SK-N-SH treated with all-trans-retinoic acid at 6 μM for 48 hours (cell line): ENCODE measurements around the gene B3GNT5.

ENCODE experiments used
- ATAC-seq: fragments of 200-7000 bp; cut with Tn5 transposase; 3 replicates; pipeline ENCODE4 v1.9.1; 2020; ENCODE audit warnings: mild to moderate bottlenecking, moderate library complexity
- ARNTL ChIP-seq: fragments of 450-650 bp; formaldehyde crosslinking; IDR thresholded peaks from 2 replicates; pipeline ENCODE4 v1.5.0; 2020; ENCODE audit warnings: low read depth, mild to moderate bottlenecking, moderate library complexity, borderline replicate concordance
- BACH2 ChIP-seq: fragments of 250-450 bp; sonication (Bioruptor Pico); IDR thresholded peaks from 2 replicates; pipeline ENCODE4 v1.9.0; 2021; ENCODE audit warnings: mild to moderate bottlenecking, borderline replicate concordance
- CREB5 ChIP-seq: fragments of 250-450 bp; sonication (Bioruptor Pico); IDR thresholded peaks from 2 replicates; pipeline ENCODE4 v1.5.1; 2020; ENCODE audit warnings: low read depth, mild to moderate bottlenecking, moderate library complexity
- CSDC2 ChIP-seq: fragments of 250-450 bp; sonication (Bioruptor Pico); IDR thresholded peaks from 2 replicates; pipeline ENCODE4 v1.5.0; 2020; ENCODE audit warnings: mild to moderate bottlenecking, moderate library complexity
- CSRNP3 ChIP-seq: fragments of 250-450 bp; sonication (Bioruptor Pico); IDR thresholded peaks from 2 replicates; pipeline ENCODE4 v1.5.1; 2021; ENCODE audit warnings: mild to moderate bottlenecking, moderate library complexity
- ESRRG ChIP-seq: fragments of 250-450 bp; sonication (Bioruptor Pico); IDR thresholded peaks from 2 replicates; pipeline ENCODE4 v1.6.1; 2021; ENCODE audit warnings: mild to moderate bottlenecking
- GLIS3 ChIP-seq: fragments of 250-450 bp; sonication (Bioruptor Pico); IDR thresholded peaks from 2 replicates; pipeline ENCODE4 v1.5.0; 2020; ENCODE audit warnings: mild to moderate bottlenecking, moderate library complexity
- ISL1 ChIP-seq: fragments of 250-450 bp; sonication (Bioruptor Pico); IDR thresholded peaks from 2 replicates; pipeline ENCODE4 v2.1.2; 2022; ENCODE audit warnings: mild to moderate bottlenecking, moderate library complexity
- OSR1 ChIP-seq: fragments of 250-450 bp; sonication (Bioruptor Pico); IDR thresholded peaks from 2 replicates; pipeline ENCODE4 v1.8.0; 2022; ENCODE audit warnings: moderate library complexity, mild to moderate bottlenecking, inconsistent platforms
- PATZ1 ChIP-seq: fragments of 250-450 bp; sonication (Bioruptor Pico); IDR thresholded peaks from 2 replicates; pipeline ENCODE4 v1.8.0; 2020; ENCODE audit warnings: mild to moderate bottlenecking, moderate library complexity, borderline replicate concordance
- POU6F1 ChIP-seq: fragments of 250-450 bp; sonication (Bioruptor Pico); IDR thresholded peaks from 2 replicates; pipeline ENCODE4 v1.8.0; 2021; ENCODE audit warnings: low read depth, mild to moderate bottlenecking, moderate library complexity, borderline replicate concordance
- PPARA ChIP-seq: fragments of 250-450 bp; sonication (Bioruptor Pico); IDR thresholded peaks from 2 replicates; pipeline ENCODE4 v1.5.0; 2020; ENCODE audit warnings: mild to moderate bottlenecking, borderline replicate concordance
- RARB ChIP-seq: fragments of 250-450 bp; sonication (Bioruptor Pico); IDR thresholded peaks from 2 replicates; pipeline ENCODE4 v1.8.0; 2021; ENCODE audit warnings: mild to moderate bottlenecking, moderate library complexity
- TCF4 ChIP-seq: fragments of 250-450 bp; sonication (Bioruptor Pico); IDR thresholded peaks from 2 replicates; pipeline ENCODE4 v1.8.0; 2021; ENCODE audit warnings: mild to moderate bottlenecking, moderate library complexity, borderline replicate concordance
- TSHZ2 ChIP-seq: fragments of 250-450 bp; sonication (Bioruptor Pico); IDR thresholded peaks from 2 replicates; pipeline ENCODE4 v1.5.0; 2020; ENCODE audit warnings: mild to moderate bottlenecking, moderate library complexity
- ZC3H10 ChIP-seq: fragments of 250-450 bp; sonication (Bioruptor Pico); IDR thresholded peaks from 2 replicates; pipeline ENCODE4 v1.5.1; 2021; ENCODE audit warnings: mild to moderate bottlenecking, moderate library complexity
- ZFP3 ChIP-seq: fragments of 250-450 bp; sonication (Bioruptor Pico); IDR thresholded peaks from 2 replicates; pipeline ENCODE4 v1.5.0; 2020; ENCODE audit warnings: mild to moderate bottlenecking, moderate library complexity
- ZFP30 ChIP-seq: fragments of 450-650 bp; formaldehyde crosslinking; IDR thresholded peaks from 2 replicates; pipeline ENCODE4 v1.5.0; 2022; ENCODE audit warnings: mild to moderate bottlenecking, moderate library complexity
- ZNF565 ChIP-seq: fragments of 450-650 bp; formaldehyde crosslinking; conservative IDR thresholded peaks from 2 replicates; pipeline ENCODE4 v1.5.0; 2020; ENCODE audit warnings: low read depth, mild to moderate bottlenecking, moderate library complexity
- ZNF70 ChIP-seq: fragments of 450-650 bp; formaldehyde crosslinking; IDR thresholded peaks from 2 replicates; pipeline ENCODE4 v1.5.0; 2020; ENCODE audit warnings: mild to moderate bottlenecking, moderate library complexity
- ZNF8 ChIP-seq: fragments of 450-650 bp; formaldehyde crosslinking; IDR thresholded peaks from 2 replicates; pipeline ENCODE4 v1.5.0; 2020; ENCODE audit warnings: mild to moderate bottlenecking, moderate library complexity

B3GNT5 gene

GRCh38 chr3:183275418-183275817 lies 22.4 kb downstream of the B3GNT5 start (continued):
- TF ChIP-seq PATZ1 (CRISPR knock-in tag) (no peak), ARNTL (no peak), ISL1 (CRISPR knock-in tag) (no peak), ZNF565 (CRISPR knock-in tag) (no peak), PPARA (CRISPR knock-in tag) (no peak), CSRNP3 (no peak), CSDC2 (CRISPR knock-in tag) (no peak), POU6F1 (CRISPR knock-in tag) (no peak)
- TF ChIP-seq, all 23 proteins: peak for 0

GRCh38 chr3:183275937-183276336 lies 22.9 kb downstream of the B3GNT5 start:
- ATAC-seq, result no peak
- TF ChIP-seq ZFP30 (CRISPR knock-in tag), result no peak
- TF ChIP-seq ZNF70 (CRISPR knock-in tag), result no peak
- TF ChIP-seq ZC3H10 (CRISPR knock-in tag), result no peak
- no peak for TF ChIP-seq TSHZ2
- TF ChIP-seq ZFP3 (CRISPR knock-in tag), result no peak
- TF ChIP-seq PPARA (CRISPR knock-in tag), result no peak
- TF ChIP-seq TCF4 (CRISPR knock-in tag), result no peak
- no peak for TF ChIP-seq ZNF565 (CRISPR knock-in tag)
- no peak for TF ChIP-seq ESRRG
- no peak for TF ChIP-seq PATZ1 (CRISPR knock-in tag)
- no peak for TF ChIP-seq GLIS3 (CRISPR knock-in tag)

- no peak for ATAC-seq
- TF ChIP-seq TCF4 (CRISPR knock-in tag) (no peak), BACH2 (CRISPR knock-in tag) (no peak), ZNF8 (CRISPR knock-in tag) (no peak), OSR1 (no peak), GLIS3 (CRISPR knock-in tag) (no peak), RARB (no peak), PPARA (CRISPR knock-in tag) (no peak), TSHZ2 (no peak), ZFP30 (CRISPR knock-in tag) (no peak), CSDC2 (CRISPR knock-in tag) (no peak), POU6F1 (CRISPR knock-in tag) (no peak), ARNTL (no peak), ZNF565 (CRISPR knock-in tag) (no peak), ZFP3 (CRISPR knock-in tag) (no peak), CREB5 (CRISPR knock-in tag) (no peak), ESRRG (no peak)
Observed at GRCh38 chr3:183277260-183277659, 24.2 kb downstream of the B3GNT5 start.
